ENCODE results near the gene DHRSX.
"Not testable (repeated sequence)": the region's sequence is repeated elsewhere in the genome, so short reads cannot be mapped to it uniquely, and the experiment has no call there.

DHRSX gene

GRCh38 chrX:2521092-2521926, 20.5 kb upstream of the DHRSX start:
- in situ Hi-C loops (cut with HindIII; ENCODE audit: low sequenced_read_pairs), result no loop called here

GRCh38 chrX:2520539-2520938, 19.8 kb upstream of the DHRSX start:
- in situ Hi-C loops (cut with HindIII; ENCODE audit: low sequenced_read_pairs), result no loop called here

GRCh38 chrX:2519638-2520037, 18.9 kb upstream of the DHRSX start:
- in situ Hi-C loops (cut with HindIII; ENCODE audit: low sequenced_read_pairs), result not testable (repeated sequence)

- in situ Hi-C loops (cut with HindIII; ENCODE audit: low sequenced_read_pairs), result no loop called here
These were observed 16.3 kb upstream of the DHRSX start for GRCh38 chrX:2517055-2517454.

GRCh38 chrX:2516623-2517022, 15.8 kb upstream of the DHRSX start:
- in situ Hi-C loops (cut with HindIII; ENCODE audit: low sequenced_read_pairs), result no loop called here

GRCh38 chrX:2514131-2514530, 13.4 kb upstream of the DHRSX start:
- in situ Hi-C loops (cut with HindIII; ENCODE audit: low sequenced_read_pairs), result no loop called here

- in situ Hi-C loops (cut with HindIII; ENCODE audit: low sequenced_read_pairs), result no loop called here
These were observed 12.4 kb upstream of the DHRSX start for GRCh38 chrX:2513121-2513664.

GRCh38 chrX:2512501-2512900, 11.7 kb upstream of the DHRSX start:
- in situ Hi-C loops (cut with HindIII; ENCODE audit: low sequenced_read_pairs), result no loop called here

- in situ Hi-C loops (cut with HindIII; ENCODE audit: low sequenced_read_pairs), result no loop called here
These were observed 10.6 kb upstream of the DHRSX start for GRCh38 chrX:2511326-2511725.

- in situ Hi-C loops (cut with HindIII; ENCODE audit: low sequenced_read_pairs), result no loop called here
These were observed 8.0 kb upstream of the DHRSX start for GRCh38 chrX:2508648-2509335.

GRCh38 chrX:2507904-2508627, 7.3 kb upstream of the DHRSX start:
- in situ Hi-C loops (cut with HindIII; ENCODE audit: low sequenced_read_pairs), result no loop called here

- in situ Hi-C loops (cut with HindIII; ENCODE audit: low sequenced_read_pairs), result no loop called here
These were observed 6.4 kb upstream of the DHRSX start for GRCh38 chrX:2507196-2507595.

- in situ Hi-C loops (cut with HindIII; ENCODE audit: low sequenced_read_pairs), result not testable (repeated sequence)
These were observed 4.6 kb upstream of the DHRSX start for GRCh38 chrX:2505341-2505740.

GRCh38 chrX:2504706-2505332, 4.0 kb upstream of the DHRSX start:
- in situ Hi-C loops (cut with HindIII; ENCODE audit: low sequenced_read_pairs), result no loop called here

- in situ Hi-C loops (cut with HindIII; ENCODE audit: low sequenced_read_pairs), result no loop called here
These were observed 3.1 kb upstream of the DHRSX start for GRCh38 chrX:2503591-2504500.

- in situ Hi-C loops (cut with HindIII; ENCODE audit: low sequenced_read_pairs), result no loop called here
These were observed 2.1 kb upstream of the DHRSX start for GRCh38 chrX:2502668-2503519.

- in situ Hi-C loops (cut with HindIII; ENCODE audit: low sequenced_read_pairs), result no loop called here
These were observed 1.4 kb upstream of the DHRSX start for GRCh38 chrX:2502120-2502667.

GRCh38 chrX:2501559-2502102, 855 bp upstream of the DHRSX start:
- in situ Hi-C loops (cut with HindIII; ENCODE audit: low sequenced_read_pairs), result no loop called here
